Bone marrow (tissue), 2 donors: ENCODE measurements around the gene URB1.
"Not testable (repeated sequence)": the region's sequence is repeated elsewhere in the genome, so short reads cannot be mapped to it uniquely, and the experiment has no call there.

Source experiments
- DNase-seq, 2 donors: peaks; one replicate each; lab custom pipeline; 2025; lab: John Stamatoyannopoulos, UW

The URB1 gene

GRCh38 chr21:32411350-32412161 lies 18.7 kb upstream of the URB1 start:
- DNase-seq: peak in 1 of 2 donors; percentile 45

GRCh38 chr21:32410916-32411315 lies 18.1 kb upstream of the URB1 start:
- no peak for DNase-seq

GRCh38 chr21:32410291-32410690 lies 17.5 kb upstream of the URB1 start:
- no peak for DNase-seq

GRCh38 chr21:32406405-32406804 lies 13.6 kb upstream of the URB1 start:
- DNase-seq: no peak

- peak in 1 of 2 donors; percentile 47 for DNase-seq
These were observed 10.5 kb upstream of the URB1 start for GRCh38 chr21:32403201-32403777.

GRCh38 chr21:32393677-32394001 lies 827 bp upstream of the URB1 start:
- DNase-seq: no peak

GRCh38 chr21:32392299-32392879 lies 423 bp downstream of the URB1 start:
- DNase-seq: no peak

- no peak for DNase-seq
These were observed 1.1 kb downstream of the URB1 start for GRCh38 chr21:32391755-32392154.

- DNase-seq: not testable (repeated sequence)
These were observed 2.1 kb downstream of the URB1 start for GRCh38 chr21:32390537-32391224.

GRCh38 chr21:32389337-32390015 lies 3.3 kb downstream of the URB1 start:
- DNase-seq: no peak

- DNase-seq: no peak
These were observed 4.5 kb downstream of the URB1 start for GRCh38 chr21:32388306-32388705.

GRCh38 chr21:32387151-32387550 lies 5.7 kb downstream of the URB1 start:
- DNase-seq: no peak

GRCh38 chr21:32386195-32386870 lies 6.5 kb downstream of the URB1 start:
- no peak for DNase-seq

GRCh38 chr21:32383812-32384211 lies 9.0 kb downstream of the URB1 start:
- no peak for DNase-seq

- DNase-seq: no peak
These were observed 10.6 kb downstream of the URB1 start for GRCh38 chr21:32382108-32382644.

GRCh38 chr21:32381571-32381970 lies 11.2 kb downstream of the URB1 start:
- DNase-seq: no peak

GRCh38 chr21:32380940-32381339 lies 11.9 kb downstream of the URB1 start:
- DNase-seq: no peak

GRCh38 chr21:32378956-32379355 lies 13.9 kb downstream of the URB1 start:
- DNase-seq: no peak

- no peak for DNase-seq
These were observed 14.8 kb downstream of the URB1 start for GRCh38 chr21:32377991-32378390.

GRCh38 chr21:32377506-32377905 lies 15.3 kb downstream of the URB1 start:
- no peak for DNase-seq

- no peak for DNase-seq
These were observed 20.1 kb downstream of the URB1 start for GRCh38 chr21:32372755-32373154.
